ENCODE measurements around the gene IL12B. TPM values are rescaled to one million over a fixed set of nuclear protein-coding genes. Genes with fewer than 3 reads are reported as not detected.

The IL12B gene
- total RNA-seq, 1 experiment from 2014 or later = not detected

- Histone ChIP-seq H3K4me3 (ENCODE audit: low read depth, low read length, poor library complexity, severe bottlenecking) (no peak overlapping the region), H3K36me3 (ENCODE audit: insufficient read depth, low read length, poor library complexity, severe bottlenecking) (no peaks in the 10 kb centered on the region), H3K9me3 (ENCODE audit: low read depth, low read length, poor library complexity, severe bottlenecking) (no peaks in the 10 kb centered on the region), H3K27me3 (replicated peaks; ENCODE audit: insufficient read depth, low read depth, low read length, poor library complexity) (peaks cover 17% of the 10 kb centered on the region), H3K4me1 (ENCODE audit: insufficient read depth, low read length, poor library complexity, severe bottlenecking) (no peaks in the 10 kb centered on the region), H3K27ac (ENCODE audit: low read depth, low read length, poor library complexity, severe bottlenecking) (no peak overlapping the region)
- intact Hi-C loops (cut with micrococcal nuclease; ENCODE audit: unreplicated experiment) = no loop called here
- DNase-seq (ENCODE audit: low spot score) = no peak
- POLR2A ChIA-PET (ENCODE audit: low non-redundant PET) = no interaction called here
- no TSS peak for BruUV-seq (replicated peaks)
- CTCF ChIA-PET = no interaction called here
- TF ChIP-seq CTCF (conservative IDR thresholded peaks at IDR 0.05; ENCODE audit: low read depth, low read length) (no peak), EZH2 (IDR thresholded peaks at IDR 0.05; ENCODE audit: borderline replicate concordance, low read depth, low read length, poor library complexity, severe bottlenecking) (no peak)
These were observed 19.8 kb downstream of the IL12B start for GRCh38 chr5:159310511-159310910.

GRCh38 chr5:159309689-159310433 lies 20.4 kb downstream of the IL12B start:
- Histone ChIP-seq H3K27me3 (replicated peaks; ENCODE audit: insufficient read depth, low read depth, low read length, poor library complexity) (peaks cover 17% of the 10 kb centered on the region), H3K9me3 (ENCODE audit: low read depth, low read length, poor library complexity, severe bottlenecking) (no peaks in the 10 kb centered on the region), H3K4me1 (ENCODE audit: insufficient read depth, low read length, poor library complexity, severe bottlenecking) (no peaks in the 10 kb centered on the region), H3K4me3 (ENCODE audit: low read depth, low read length, poor library complexity, severe bottlenecking) (no peak overlapping the region), H3K36me3 (ENCODE audit: insufficient read depth, low read length, poor library complexity, severe bottlenecking) (no peaks in the 10 kb centered on the region), H3K27ac (ENCODE audit: low read depth, low read length, poor library complexity, severe bottlenecking) (no peak overlapping the region)
- TF ChIP-seq CTCF (conservative IDR thresholded peaks at IDR 0.05; ENCODE audit: low read depth, low read length) = no peak
- no peak for TF ChIP-seq EZH2 (IDR thresholded peaks at IDR 0.05; ENCODE audit: borderline replicate concordance, low read depth, low read length, poor library complexity, severe bottlenecking)
- intact Hi-C loops (cut with micrococcal nuclease; ENCODE audit: unreplicated experiment) = no loop called here
- CTCF ChIA-PET = no interaction called here
- no TSS peak for BruUV-seq (replicated peaks)
- POLR2A ChIA-PET (ENCODE audit: low non-redundant PET) = no interaction called here
- no peak for DNase-seq (ENCODE audit: low spot score)

- no peaks in the 10 kb centered on the region for H3K36me3 ChIP-seq (ENCODE audit: insufficient read depth, low read length, poor library complexity, severe bottlenecking)
- ChIA-PET CTCF (no interaction called here), POLR2A (ENCODE audit: low non-redundant PET) (no interaction called here)
- DNase-seq (ENCODE audit: low spot score) = no peak
- H3K4me3 ChIP-seq (ENCODE audit: low read depth, low read length, poor library complexity, severe bottlenecking) = no peak overlapping the region
- intact Hi-C loops (cut with micrococcal nuclease; ENCODE audit: unreplicated experiment) = no loop called here
- TF ChIP-seq CTCF (conservative IDR thresholded peaks at IDR 0.05; ENCODE audit: low read depth, low read length) = no peak
- TF ChIP-seq EZH2 (IDR thresholded peaks at IDR 0.05; ENCODE audit: borderline replicate concordance, low read depth, low read length, poor library complexity, severe bottlenecking) = no peak
- BruUV-seq (replicated peaks) = no TSS peak
- no peaks in the 10 kb centered on the region for H3K4me1 ChIP-seq (ENCODE audit: insufficient read depth, low read length, poor library complexity, severe bottlenecking)
- no peak overlapping the region for H3K27ac ChIP-seq (ENCODE audit: low read depth, low read length, poor library complexity, severe bottlenecking)
- H3K9me3 ChIP-seq (ENCODE audit: low read depth, low read length, poor library complexity, severe bottlenecking) = peaks cover 3% of the 10 kb centered on the region
- peaks cover 15% of the 10 kb centered on the region for H3K27me3 ChIP-seq (replicated peaks; ENCODE audit: insufficient read depth, low read depth, low read length, poor library complexity)
These were observed 25.2 kb downstream of the IL12B start for GRCh38 chr5:159304961-159305595.

Measured in A673 (cell line).